HEK293 (cell line): ENCODE data around the gene MGAT5B.

ENCODE experiments used
- CTCF ChIA-PET: fragments of 350-600 bp; formaldehyde crosslinking; extraction: SDS; loops from one replicate; lab custom pipeline; 2021; ENCODE audit warnings: antibody characterized with exemption; lab: Yijun Ruan, JAX
- POLR2A ChIA-PET: fragments of 300-600 bp; formaldehyde crosslinking; extraction: SDS; loops from one replicate; lab custom pipeline; 2020; ENCODE audit warnings: antibody characterized with exemption, inconsistent platforms; lab: Yijun Ruan, JAX
- H3K27ac ChIP-seq: fragments of 200-500 bp; sonication (Bioruptor generic); 2 replicates; pipeline ENCODE4 v1.5.1; 2014; ENCODE audit warnings: low read depth, low read length, control low read depth, inconsistent platforms; ENCODE audit errors: extremely low read depth
- H3K36me3 ChIP-seq, 2 experiments: fragments of 200-500 bp in 1 of 2; sonication (Bioruptor generic) in 1 of 2; 1 replicate in 1 of 2; 2 replicates in 1 of 2; pipeline ENCODE4 v1.5.1; 2014 to 2017; ENCODE audit warnings: inconsistent platforms in 2 of 2, low read length in 2 of 2; ENCODE audit not compliant: control insufficient read depth in 2 of 2, insufficient read depth in 1 of 2
- H3K4me1 ChIP-seq: fragments of 200-500 bp; sonication (Bioruptor generic); 2 replicates; pipeline ENCODE4 v1.5.1; 2014; ENCODE audit warnings: mild to moderate bottlenecking, low read length, inconsistent platforms; ENCODE audit not compliant: control insufficient read depth, insufficient read depth
- H3K4me3 ChIP-seq: 2 replicates; pipeline ENCODE4 v1.5.1; 2011; ENCODE audit warnings: low read depth, mild to moderate bottlenecking, control low read depth, low read length, moderate library complexity
- H3K9me3 ChIP-seq: fragments of 200-500 bp; sonication (Bioruptor generic); 2 replicates; pipeline ENCODE4 v1.5.1; 2014; ENCODE audit warnings: low read depth, low read length, inconsistent platforms; ENCODE audit not compliant: control insufficient read depth, insufficient read depth
- GLIS2 ChIP-seq: fragments of 450-650 bp; formaldehyde crosslinking; IDR thresholded peaks from 2 replicates; pipeline ENCODE4 v1.5.1; 2016; ENCODE audit warnings: missing biosample characterization, missing genetic modification characterization
- HIC1 ChIP-seq: fragments of 450-650 bp; formaldehyde crosslinking; IDR thresholded peaks from 2 replicates; pipeline ENCODE4 v1.5.1; 2016; ENCODE audit warnings: missing biosample characterization, missing genetic modification characterization
- KLF17 ChIP-seq: fragments of 450-650 bp; formaldehyde crosslinking; IDR thresholded peaks from 2 replicates; pipeline ENCODE4 v1.5.1; 2016; ENCODE audit warnings: missing biosample characterization, missing genetic modification characterization
- MYNN ChIP-seq: fragments of 450-650 bp; formaldehyde crosslinking; IDR thresholded peaks from 2 replicates; pipeline ENCODE4 v1.5.1; 2016; ENCODE audit warnings: missing biosample characterization, missing genetic modification characterization, borderline replicate concordance
- PRDM10 ChIP-seq: fragments of 450-650 bp; formaldehyde crosslinking; IDR thresholded peaks from 2 replicates; pipeline ENCODE4 v1.5.1; 2016; ENCODE audit warnings: missing biosample characterization, missing genetic modification characterization
- REPIN1 ChIP-seq: fragments of 450-650 bp; formaldehyde crosslinking; IDR thresholded peaks from 2 replicates; pipeline ENCODE4 v1.5.1; 2017; ENCODE audit warnings: missing biosample characterization, missing genetic modification characterization, low read depth
- TCF7L2 ChIP-seq: IDR thresholded peaks from 2 replicates; pipeline ENCODE4 v1.6.1; 2011; ENCODE audit warnings: low read depth, mild to moderate bottlenecking, inconsistent platforms, low read length, moderate library complexity, borderline replicate concordance
- TRIM28 ChIP-seq: IDR thresholded peaks from 2 replicates; pipeline ENCODE4 v1.6.1; 2011; ENCODE audit warnings: low read length, control low read depth, borderline replicate concordance
- WT1 ChIP-seq: fragments of 450-650 bp; formaldehyde crosslinking; IDR thresholded peaks from 2 replicates; pipeline ENCODE4 v1.5.1; 2016; ENCODE audit warnings: missing biosample characterization, missing genetic modification characterization
- ZBTB7A ChIP-seq: fragments of 450-650 bp; formaldehyde crosslinking; IDR thresholded peaks from 2 replicates; pipeline ENCODE4 v1.5.1; 2016; ENCODE audit warnings: low read depth, missing biosample characterization, missing genetic modification characterization
- ZNF10 ChIP-seq: fragments of 450-650 bp; formaldehyde crosslinking; IDR thresholded peaks from 2 replicates; pipeline ENCODE4 v1.5.1; 2017; ENCODE audit warnings: missing biosample characterization, missing genetic modification characterization
- ZNF146 ChIP-seq: fragments of 450-650 bp; formaldehyde crosslinking; IDR thresholded peaks from 2 replicates; pipeline ENCODE4 v1.5.1; 2016; ENCODE audit warnings: missing biosample characterization, missing genetic modification characterization
- ZNF639 ChIP-seq: fragments of 450-650 bp; formaldehyde crosslinking; IDR thresholded peaks from 2 replicates; pipeline ENCODE4 v1.5.1; 2016; ENCODE audit warnings: missing biosample characterization, missing genetic modification characterization
- ZSCAN23 ChIP-seq: fragments of 450-650 bp; formaldehyde crosslinking; IDR thresholded peaks from 2 replicates; pipeline ENCODE4 v1.5.1; 2016; ENCODE audit warnings: missing biosample characterization, missing genetic modification characterization

The MGAT5B gene

GRCh38 chr17:76923491-76923890, 55.3 kb downstream of the MGAT5B start (continued):
- no peak for TF ChIP-seq PRDM10 (tag by site-specific recombination)
- TF ChIP-seq MYNN (tag by site-specific recombination): no peak
- TF ChIP-seq ZBTB7A (tag by site-specific recombination): no peak
- TF ChIP-seq REPIN1 (tag by site-specific recombination): no peak
- TF ChIP-seq ZNF10 (tag by site-specific recombination): no peak
- TF ChIP-seq TCF7L2: no peak
- no peak for TF ChIP-seq WT1 (tag by site-specific recombination)
- no peak for TF ChIP-seq TRIM28

- H3K27ac ChIP-seq: no peak overlapping the region
- H3K4me1 ChIP-seq: peaks cover 10% of the 10 kb centered on the region
- TF ChIP-seq ZSCAN23 (tag by site-specific recombination) (no peak), HIC1 (tag by site-specific recombination) (0 out of 2 replicates have a peak, but pooled peaks have one; percentile 19)
- H3K4me3 ChIP-seq: no peak overlapping the region
- ChIA-PET POLR2A (no interaction called here), CTCF (no interaction called here)
- H3K36me3 ChIP-seq: no peaks in the 10 kb centered on the region
- H3K9me3 ChIP-seq: no peaks in the 10 kb centered on the region
Measured at GRCh38 chr17:76924345-76925342, 56.4 kb downstream of the MGAT5B start.

GRCh38 chr17:76925441-76925891, 57.3 kb downstream of the MGAT5B start:
- TF ChIP-seq ZNF639 (no peak), KLF17 (tag by site-specific recombination) (0 out of 2 replicates have a peak, but pooled peaks have one; percentile 14), GLIS2 (tag by site-specific recombination) (no peak), ZNF146 (tag by site-specific recombination) (no peak)
- ChIA-PET CTCF (interaction anchor here (0.6 kb wide), 1 partner anchor 12 kb away, joined by 4 read pairs; no protein-coding TSS in a partner anchor), POLR2A (no interaction called here)
- H3K36me3 ChIP-seq: no peaks in the 10 kb centered on the region
- H3K4me3 ChIP-seq: no peak overlapping the region
- H3K4me1 ChIP-seq: peaks cover 2% of the 10 kb centered on the region
- H3K27ac ChIP-seq: no peak overlapping the region
- H3K9me3 ChIP-seq: no peaks in the 10 kb centered on the region
